Testis (tissue), 3 donors: ENCODE measurements around the gene HDAC9. TPM values are rescaled to one million over a fixed set of nuclear protein-coding genes. Genes with fewer than 3 reads are reported as not detected.

Experiments
- DNase-seq: peaks from one replicate; pipeline ENCODE4 v3.0.0-alpha.2; 2019
- H3K27ac ChIP-seq, 2 donors: fragments of 200-600 bp; sonication (generic); one replicate each; pipeline ENCODE4 v1.5.1; 2019
- H3K27me3 ChIP-seq: fragments of 200-600 bp; sonication (generic); one replicate; pipeline ENCODE4 v1.5.1; 2019
- H3K36me3 ChIP-seq: fragments of 200-600 bp; sonication (generic); one replicate; pipeline ENCODE4 v1.5.1; 2017; ENCODE audit warnings: low read depth; ENCODE audit errors: missing control alignments
- H3K4me1 ChIP-seq: fragments of 200-600 bp; sonication (generic); one replicate; pipeline ENCODE4 v1.5.1; 2019
- H3K4me3 ChIP-seq, 2 donors: fragments of 200-600 bp; sonication (generic); one replicate each; pipeline ENCODE4 v1.5.1; 2017 to 2019
- H3K9me3 ChIP-seq: fragments of 200-600 bp; sonication (generic); one replicate; pipeline ENCODE4 v1.5.1; 2017
- CTCF ChIP-seq, 3 experiments: fragments of 450-650 bp in 2 of 3; fragments of 200-600 bp in 1 of 3; sonication (generic) in 1 of 3; IDR thresholded peaks; one replicate each; pipeline ENCODE4 v1.5.1; 2016 to 2019; ENCODE audit warnings: antibody characterized with exemption in 3 of 3, mild to moderate bottlenecking in 2 of 3, moderate library complexity in 1 of 3
- POLR2A ChIP-seq: fragments of 450-650 bp; IDR thresholded peaks from one replicate; pipeline ENCODE4 v1.6.1; 2017; ENCODE audit warnings: antibody characterized with exemption, mild to moderate bottlenecking, moderate library complexity
- WGBS, 2 donors: methylation state at CpG; one replicate each; pipeline ENCODE4 v1.1.5; 2018; 5-methylcytosine and 5-hydroxymethylcytosine counted together
- intact Hi-C: fragments of 100-400 bp; cut with DNase I; formaldehyde crosslinking; loops from one replicate; pipeline ENCODE4 v1.15.1; 2023; ENCODE audit warnings: low total_unique reads
- polyA plus RNA-seq: library from polyadenylated mRNA; stranded (reverse); fragments of 350-450 nt; fragmentation: Illumina TruSeq; extraction: RNeasy Lipid Tissue Mini Kit (QIAGEN cat#74804); gene quantifications from one replicate; pipeline ENCODE4 v1.2.3, GENCODE V29; 2014; ENCODE audit warnings: low read depth, low replicate concordance; ENCODE audit not compliant: insufficient read depth
- total RNA-seq, 2 donors: library from RNA; depleted of rRNA; stranded (reverse); fragments of >200 nt; gene quantifications; one replicate each; pipeline ENCODE4 v1.2.3, GENCODE V29; 2016

Gene HDAC9
- total and polyA plus RNA-seq, 3 donors from 2014 or later = 30.6 to 35.5 (median 35.4) TPM

DNA sequence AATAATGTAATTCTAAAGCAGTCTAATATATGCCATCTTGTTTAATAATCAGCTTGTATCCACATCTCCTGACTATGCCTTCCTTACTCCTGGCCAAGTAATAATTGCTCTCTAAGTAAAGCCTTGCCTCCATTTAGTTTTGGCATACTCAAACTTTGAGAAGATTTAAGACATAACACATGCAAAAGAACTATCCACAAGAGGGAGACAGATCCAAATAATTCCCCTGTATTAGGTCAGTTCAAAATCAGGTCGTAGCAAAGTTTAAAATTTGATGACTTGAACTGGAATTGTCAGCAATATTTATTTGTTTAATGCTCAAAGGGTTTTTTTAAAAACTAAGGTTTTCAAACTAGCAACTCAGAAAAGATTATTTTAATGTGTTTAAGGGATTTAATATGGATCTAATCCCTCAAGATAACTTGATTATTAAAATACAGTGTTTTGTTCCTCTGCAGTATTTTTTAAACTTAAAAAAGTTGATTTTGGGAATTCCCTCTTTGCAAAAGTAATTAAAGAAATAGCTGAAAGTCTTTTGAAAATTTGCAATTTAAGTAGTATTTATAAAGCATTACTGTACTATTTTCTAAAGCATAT lies 95.3 kb downstream of the HDAC9 start:
- DNase-seq = no peak
- intact Hi-C loops = no loop called here
- peak; percentile 13 to 31 (median 30) for TF ChIP-seq CTCF (IDR thresholded peaks at IDR 0.05)
- TF ChIP-seq POLR2A = no peak
- no peak overlapping the region for H3K27ac ChIP-seq
- no peaks in the 10 kb centered on the region for H3K36me3 ChIP-seq
- WGBS, 2 donors = 26 to 27% methylated on average over 1 of the region's 1 CpG
- no peaks in the 10 kb centered on the region for H3K4me1 ChIP-seq
- H3K9me3 ChIP-seq = no peaks in the 10 kb centered on the region
- H3K4me3 ChIP-seq = no peak overlapping the region
- H3K27me3 ChIP-seq = no peaks in the 10 kb centered on the region

- no peak for DNase-seq
Observed at GRCh38 chr7:18593602-18594279, 98.2 kb downstream of the HDAC9 start.

GRCh38 chr7:18597754-18598153 lies 102.2 kb downstream of the HDAC9 start:
- Histone ChIP-seq H3K4me3 (no peak overlapping the region), H3K36me3 (no peaks in the 10 kb centered on the region), H3K27ac (no peak overlapping the region), H3K27me3 (no peaks in the 10 kb centered on the region), H3K9me3 (no peaks in the 10 kb centered on the region), H3K4me1 (no peaks in the 10 kb centered on the region)
- DNase-seq = no peak
- WGBS, 2 donors = 38 to 49% methylated on average over 1 of the region's 1 CpG
- intact Hi-C loops = no loop called here
- no peak for TF ChIP-seq POLR2A
- TF ChIP-seq CTCF (IDR thresholded peaks at IDR 0.05) = no peak

More at GRCh38 chr7:18593602-18594279, 98.2 kb downstream of the HDAC9 start:
- Histone ChIP-seq H3K9me3 (no peaks in the 10 kb centered on the region), H3K27ac (no peak overlapping the region), H3K4me1 (no peaks in the 10 kb centered on the region), H3K4me3 (no peak overlapping the region), H3K27me3 (no peaks in the 10 kb centered on the region), H3K36me3 (no peaks in the 10 kb centered on the region)
- no peak for TF ChIP-seq POLR2A
- no peak for TF ChIP-seq CTCF (IDR thresholded peaks at IDR 0.05)
- intact Hi-C loops = no loop called here
- 93 to 98% methylated on average over 4 of the region's 4 CpGs for WGBS, 2 donors

- DNase-seq = no peak
- WGBS, 2 donors = 85 to 87% methylated on average over 1 of the region's 1 CpG
- Histone ChIP-seq H3K36me3 (no peaks in the 10 kb centered on the region), H3K4me1 (no peaks in the 10 kb centered on the region), H3K27me3 (no peaks in the 10 kb centered on the region), H3K9me3 (no peaks in the 10 kb centered on the region), H3K4me3 (no peak overlapping the region), H3K27ac (no peak overlapping the region)
- intact Hi-C loops = no loop called here
- no peak for TF ChIP-seq CTCF (IDR thresholded peaks at IDR 0.05)
- TF ChIP-seq POLR2A = no peak
Observed at GRCh38 chr7:18607025-18607424, 111.5 kb downstream of the HDAC9 start.
